MM.1S (cell line): ENCODE data around the gene PPP3CB.

Source experiments
- CTCF ChIP-seq: fragments of 300-600 bp; sonication (generic); IDR thresholded peaks from 2 replicates; pipeline ENCODE4 v1.5.1; 2016; ENCODE audit warnings: antibody characterized with exemption, low read length, mixed read lengths
- EZH2 ChIP-seq: fragments of 300-600 bp; sonication (generic); optimal IDR thresholded peaks from 2 replicates; pipeline ENCODE3; 2017; ENCODE audit warnings: low read depth, mild to moderate bottlenecking, antibody characterized with exemption, low read length, mixed read lengths

- no peak for TF ChIP-seq CTCF
- no peak for TF ChIP-seq EZH2
Measured at GRCh38 chr10:73414230-73414945, 81.4 kb downstream of the PPP3CB start.
